COR-L47 (cell line): ENCODE results near the gene RAB6D.
"Not testable (repeated sequence)": the region's sequence is repeated elsewhere in the genome, so short reads cannot be mapped to it uniquely, and the experiment has no call there.

ENCODE experiments used
- DNase-seq: peaks from one replicate; lab custom pipeline; 2025; lab: John Stamatoyannopoulos, UW

Gene RAB6D

GRCh38 chr2:131366643-131367042, 2.7 kb upstream of the RAB6D start:
- DNase-seq: no peak

- no peak for DNase-seq
These were observed 1.5 kb upstream of the RAB6D start for GRCh38 chr2:131365452-131365851.

- not testable (repeated sequence) for DNase-seq
These were observed 755 bp downstream of the RAB6D start for GRCh38 chr2:131363213-131363612.

- DNase-seq: not testable (repeated sequence)
These were observed 2.2 kb downstream of the RAB6D start for GRCh38 chr2:131361773-131362172.

- DNase-seq: not testable (repeated sequence)
These were observed 10.7 kb downstream of the RAB6D start for GRCh38 chr2:131353167-131353697.

GRCh38 chr2:131349021-131349420, 14.9 kb downstream of the RAB6D start:
- DNase-seq: no peak

GRCh38 chr2:131347035-131347434, 16.9 kb downstream of the RAB6D start:
- DNase-seq: not testable (repeated sequence)

- not testable (repeated sequence) for DNase-seq
These were observed 24.7 kb downstream of the RAB6D start for GRCh38 chr2:131339307-131339706.

GRCh38 chr2:131335319-131335718, 28.6 kb downstream of the RAB6D start:
- peak; percentile 17 for DNase-seq

GRCh38 chr2:131332709-131333108, 31.3 kb downstream of the RAB6D start:
- DNase-seq: not testable (repeated sequence)

GRCh38 chr2:131331000-131331399, 33.0 kb downstream of the RAB6D start:
- not testable (repeated sequence) for DNase-seq

- no peak for DNase-seq
These were observed 41.8 kb downstream of the RAB6D start for GRCh38 chr2:131322209-131322608.

GRCh38 chr2:131321344-131321743, 42.6 kb downstream of the RAB6D start:
- DNase-seq: not testable (repeated sequence)

GRCh38 chr2:131311001-131311400, 53.0 kb downstream of the RAB6D start:
- not testable (repeated sequence) for DNase-seq
